IPS-18c (cell line): ENCODE measurements around the gene ANGPTL2.
"Not testable (repeated sequence)": the region's sequence is repeated elsewhere in the genome, so short reads cannot be mapped to it uniquely, and the experiment has no call there.

Source experiments
- H3K4me3 ChIP-seq: 2 replicates; pipeline ENCODE4 v1.7.0; 2013; ENCODE audit warnings: low read depth, mild to moderate bottlenecking, low read length, moderate library complexity; ENCODE audit not compliant: insufficient read depth
- H3K9me3 ChIP-seq: one replicate; pipeline ENCODE4 v1.6.1; 2013; ENCODE audit warnings: mild to moderate bottlenecking, low read length, moderate library complexity; ENCODE audit not compliant: control insufficient read depth, insufficient read depth

The ANGPTL2 gene

DNA sequence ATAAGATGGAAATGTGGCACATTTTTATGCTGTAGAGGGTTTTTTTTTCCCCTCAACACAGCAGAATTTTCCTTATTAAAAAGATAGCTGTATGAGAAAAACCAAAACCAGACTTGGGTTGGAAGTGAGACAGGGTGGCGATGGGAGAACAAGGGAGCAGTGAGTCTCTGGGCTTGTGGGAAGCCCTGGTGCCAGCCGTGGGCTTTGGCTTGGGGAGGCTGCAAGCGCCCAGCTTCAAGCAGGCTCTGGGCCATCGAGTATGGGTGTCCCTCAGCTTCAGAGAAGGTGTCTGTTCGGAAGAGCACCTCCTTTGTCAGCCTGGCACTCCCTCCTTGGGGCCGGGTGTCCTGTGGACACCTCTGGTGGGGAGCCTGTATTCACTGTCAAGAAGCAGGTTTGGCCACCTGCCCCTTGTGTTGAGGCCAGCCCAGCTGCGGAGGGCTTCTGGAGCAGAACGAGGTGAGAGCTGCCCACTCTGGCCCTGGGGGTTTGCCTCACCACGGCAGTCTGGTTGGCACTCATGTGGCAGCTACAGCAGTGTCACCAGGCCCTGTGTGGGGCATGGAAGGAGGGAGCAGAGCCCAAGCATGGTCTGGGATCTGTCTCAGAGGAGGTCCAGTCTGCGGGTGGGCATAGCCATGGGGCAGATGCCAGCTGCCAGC lies 37.6 kb upstream of the ANGPTL2 start:
- Histone ChIP-seq H3K4me3 (no peak overlapping the region), H3K9me3 (no peaks in the 10 kb centered on the region)

DNA sequence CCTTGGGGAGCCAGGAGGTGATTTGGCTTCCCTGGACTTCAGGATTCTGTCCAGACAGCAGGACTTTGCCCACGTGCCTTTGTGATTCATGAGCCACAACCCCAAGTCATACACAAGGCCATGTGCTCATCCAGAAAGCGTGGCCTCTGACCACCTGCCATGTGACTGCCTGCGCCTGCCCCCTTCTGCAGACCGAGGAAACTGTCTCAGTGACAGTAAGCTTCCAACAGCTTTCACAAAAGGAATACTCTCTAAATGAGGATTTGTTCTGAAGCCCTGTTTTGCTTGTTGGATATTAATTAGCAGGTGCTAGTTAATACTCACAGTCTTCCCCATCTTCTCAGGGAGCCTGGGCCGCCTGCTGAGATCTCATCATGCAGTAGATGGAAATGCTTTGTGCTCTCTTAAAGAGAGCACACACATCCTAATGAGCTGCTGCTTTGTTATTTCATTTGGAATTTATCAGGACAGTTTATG lies 36.9 kb upstream of the ANGPTL2 start:
- no peaks in the 10 kb centered on the region for H3K9me3 ChIP-seq
- H3K4me3 ChIP-seq, result peak overlapping the region; percentile 24; the same call in 1 of the 2 replicates

DNA sequence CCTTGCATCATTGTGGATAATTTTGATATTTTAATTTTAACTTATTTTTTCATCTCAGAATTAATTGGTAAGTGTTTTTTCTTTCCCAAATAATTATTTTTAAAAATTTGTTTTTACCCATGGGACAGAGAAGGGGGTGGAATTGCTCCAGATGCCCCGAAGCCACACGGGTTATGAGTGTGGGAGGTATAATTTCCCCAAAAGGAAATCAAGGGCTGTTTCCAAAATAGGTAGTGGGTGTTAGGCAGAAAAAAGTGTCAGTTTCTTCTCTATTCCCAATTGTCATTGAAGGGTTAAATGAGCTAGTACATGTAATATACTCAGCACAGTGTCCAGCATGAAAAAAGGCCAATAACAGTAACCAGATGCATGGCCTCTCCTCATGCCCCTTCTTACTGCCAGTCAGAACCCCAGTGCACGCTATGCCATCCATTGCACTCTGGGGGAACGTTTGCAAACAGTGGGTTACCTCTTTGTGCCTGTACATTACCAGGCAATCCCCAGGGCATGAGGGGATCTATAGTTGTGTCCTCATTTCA lies 36.4 kb upstream of the ANGPTL2 start:
- no peaks in the 10 kb centered on the region for H3K9me3 ChIP-seq

DNA sequence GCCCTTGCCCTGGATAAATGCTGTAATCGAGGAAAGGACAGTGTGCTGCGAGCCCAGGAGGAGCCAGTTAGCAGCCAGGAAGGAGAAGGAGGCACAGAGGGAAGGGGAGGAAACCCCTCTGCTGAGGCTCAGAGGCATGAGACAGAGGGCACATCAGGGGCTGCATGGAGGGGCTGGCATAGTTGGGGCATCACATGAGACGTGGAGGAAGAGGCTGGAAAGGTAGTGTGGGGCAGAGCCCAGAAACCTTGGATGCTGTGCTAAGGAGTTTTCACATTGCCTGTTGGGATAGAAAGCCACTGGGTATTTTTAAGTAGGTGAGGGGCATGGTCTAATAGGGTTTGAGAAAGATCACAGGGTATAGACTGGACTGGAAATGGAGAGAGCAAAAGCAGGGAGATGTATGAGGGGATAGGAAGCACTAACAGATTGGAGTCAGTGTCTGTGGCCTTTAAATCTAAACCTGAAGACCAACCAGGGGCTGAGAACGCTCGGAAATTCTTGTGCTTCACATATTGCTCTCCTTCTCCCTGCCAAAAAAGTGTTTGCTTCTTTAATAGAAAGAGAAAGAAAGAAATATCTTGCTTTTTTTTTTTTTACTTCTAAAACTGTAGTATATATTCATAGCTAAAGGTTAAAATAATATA lies 33.0 kb upstream of the ANGPTL2 start:
- no peak overlapping the region for H3K4me3 ChIP-seq

More for the DNA sequence above, 36.4 kb upstream of the ANGPTL2 start:
- H3K4me3 ChIP-seq, result peak overlapping the region; percentile 24; the same call in 1 of the 2 replicates

DNA sequence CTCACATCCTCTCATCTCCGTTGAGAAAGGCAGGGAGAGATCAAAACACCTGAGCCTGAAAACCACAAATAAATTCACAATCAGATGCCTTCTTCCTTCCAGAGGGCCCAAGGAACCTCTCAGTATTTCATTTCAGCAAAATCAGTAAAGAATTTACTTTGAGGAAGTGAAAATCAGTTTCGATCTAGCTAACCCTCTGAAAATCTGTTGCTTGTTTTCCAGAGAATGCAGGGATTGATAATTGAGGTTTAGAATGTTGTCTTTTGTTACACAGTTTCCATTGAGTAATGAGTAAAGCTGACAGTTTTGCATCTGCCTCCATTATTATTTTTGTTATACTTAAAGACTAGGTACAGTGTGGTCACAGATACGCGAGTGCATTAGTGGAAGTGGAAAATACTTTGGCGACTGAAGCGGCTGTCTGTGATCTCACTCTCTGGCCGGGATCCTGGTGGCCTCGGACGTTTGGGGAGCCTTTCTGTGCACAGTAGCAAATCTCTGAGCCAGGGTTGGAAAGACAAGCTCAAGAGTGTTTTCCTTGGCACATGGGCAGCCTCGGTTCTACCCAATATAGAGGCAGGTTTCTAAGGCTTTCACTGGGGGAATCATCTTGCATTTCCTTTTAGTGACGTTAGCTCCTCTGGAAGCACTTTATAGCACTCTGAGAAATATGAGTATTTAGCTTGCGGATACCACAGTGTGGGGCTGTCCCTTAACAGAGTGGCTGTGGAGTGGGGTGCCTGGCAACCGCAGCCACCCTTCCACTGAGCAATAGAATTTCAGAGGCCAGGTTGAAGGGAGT lies 32.2 kb upstream of the ANGPTL2 start:
- no peak overlapping the region for H3K4me3 ChIP-seq

More for the DNA sequence above, 33.0 kb upstream of the ANGPTL2 start:
- no peaks in the 10 kb centered on the region for H3K9me3 ChIP-seq

DNA sequence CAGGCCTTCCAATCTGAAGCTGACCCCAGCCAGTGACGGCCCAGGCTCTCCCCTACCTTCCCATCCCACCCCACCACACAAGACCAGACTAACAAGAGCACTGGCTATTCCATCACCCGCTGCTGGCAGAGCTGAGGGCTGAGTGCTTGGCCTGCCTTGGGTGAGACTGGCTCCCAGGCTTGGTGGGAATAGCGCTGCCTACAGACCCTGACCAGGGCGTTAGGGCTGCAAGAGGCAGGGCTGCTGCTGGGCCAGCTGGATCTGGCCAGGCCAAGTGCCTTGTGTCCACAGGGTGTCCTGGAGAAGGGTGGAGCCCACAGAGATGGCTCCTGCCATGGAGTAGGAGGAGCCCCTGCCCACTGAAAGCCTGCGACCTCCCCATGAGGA lies 31.6 kb upstream of the ANGPTL2 start:
- H3K9me3 ChIP-seq, result no peaks in the 10 kb centered on the region
- H3K4me3 ChIP-seq, result no peak overlapping the region

More for the DNA sequence above, 32.2 kb upstream of the ANGPTL2 start:
- no peaks in the 10 kb centered on the region for H3K9me3 ChIP-seq

DNA sequence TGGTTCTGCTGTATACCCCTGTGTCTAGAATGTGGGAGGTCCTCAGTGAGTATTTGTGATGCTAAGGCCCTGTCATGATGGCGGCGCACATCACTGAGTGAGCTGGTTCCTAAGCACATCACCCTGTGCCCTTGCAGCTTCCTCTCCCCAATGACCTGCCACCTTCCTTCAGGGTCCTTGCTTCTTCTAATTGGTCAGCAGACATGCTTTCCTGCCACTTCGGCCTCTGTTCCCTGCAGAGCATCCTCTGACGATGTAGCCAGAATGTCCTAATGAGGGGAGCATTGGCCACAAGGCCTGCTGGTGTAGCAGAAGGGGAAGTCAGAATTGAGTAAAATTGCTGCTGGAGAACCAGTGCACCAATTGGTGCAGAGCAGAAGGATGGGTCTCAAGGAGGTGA lies 31.1 kb upstream of the ANGPTL2 start:
- Histone ChIP-seq H3K9me3 (no peaks in the 10 kb centered on the region), H3K4me3 (no peak overlapping the region)

DNA sequence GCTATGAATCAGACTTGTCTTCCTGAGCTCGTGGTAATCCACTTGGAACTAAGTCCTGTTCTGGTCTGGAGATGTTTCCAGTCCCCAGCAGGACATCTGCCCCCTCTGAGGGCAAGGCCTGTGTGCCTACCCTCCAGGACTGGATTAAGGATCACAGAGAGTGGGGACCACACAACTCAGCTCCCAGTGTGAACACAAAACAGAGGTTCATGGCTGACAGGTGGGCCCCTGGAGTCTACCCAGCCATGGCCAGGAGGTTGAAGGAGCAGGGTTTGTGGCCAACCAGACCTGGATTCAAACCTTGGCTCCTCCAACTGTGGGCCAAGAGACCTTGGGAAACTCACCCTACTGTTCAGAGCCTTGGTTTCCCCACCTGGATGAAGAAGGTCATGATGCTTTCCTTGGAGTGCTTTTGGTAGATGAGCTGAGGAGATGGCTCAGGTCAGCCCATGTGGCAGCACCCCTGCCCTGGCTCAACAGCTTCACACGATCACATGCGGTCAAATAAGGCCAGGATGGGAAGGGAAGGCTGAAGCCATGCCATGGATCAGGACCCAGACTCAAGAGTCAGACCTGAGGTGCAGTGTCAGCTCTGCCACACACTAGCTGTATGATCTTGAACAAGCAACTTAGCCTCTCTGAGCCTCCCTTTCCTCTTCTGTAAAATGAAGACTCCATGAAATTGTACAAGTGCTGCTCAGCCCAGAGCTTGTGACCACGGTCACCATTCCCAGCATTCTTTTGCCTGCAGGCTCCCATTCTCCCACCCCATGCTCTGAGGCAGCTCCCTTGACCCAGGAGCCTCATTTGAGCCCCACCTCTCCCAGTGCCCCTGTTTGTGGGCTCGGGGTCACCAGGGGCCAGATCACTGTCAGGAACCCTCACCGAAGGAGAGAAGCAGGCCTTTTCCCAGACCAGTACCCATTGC lies 27.3 kb upstream of the ANGPTL2 start:
- Histone ChIP-seq H3K4me3 (no peak overlapping the region), H3K9me3 (no peaks in the 10 kb centered on the region)

DNA sequence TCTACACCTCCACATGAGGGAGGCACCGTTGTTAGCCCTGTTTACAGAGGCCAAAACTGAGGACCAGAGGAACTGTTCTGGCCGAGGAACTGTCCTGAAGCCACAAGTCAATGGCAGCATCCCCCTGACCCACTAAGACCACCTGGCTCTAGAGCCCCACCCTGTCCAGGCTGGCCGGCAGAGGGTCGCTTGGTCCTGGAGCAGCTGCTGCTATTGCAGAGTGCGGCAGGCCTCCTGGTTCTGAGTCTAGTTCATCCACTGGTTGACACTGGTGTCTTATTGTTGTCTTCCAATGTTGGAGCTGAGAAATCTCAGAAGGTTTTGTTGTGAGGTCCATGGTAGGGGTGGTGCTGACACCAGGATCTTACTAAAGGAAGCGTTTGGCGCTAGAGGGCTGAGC lies 26.6 kb upstream of the ANGPTL2 start:
- Histone ChIP-seq H3K4me3 (no peak overlapping the region), H3K9me3 (no peaks in the 10 kb centered on the region)

DNA sequence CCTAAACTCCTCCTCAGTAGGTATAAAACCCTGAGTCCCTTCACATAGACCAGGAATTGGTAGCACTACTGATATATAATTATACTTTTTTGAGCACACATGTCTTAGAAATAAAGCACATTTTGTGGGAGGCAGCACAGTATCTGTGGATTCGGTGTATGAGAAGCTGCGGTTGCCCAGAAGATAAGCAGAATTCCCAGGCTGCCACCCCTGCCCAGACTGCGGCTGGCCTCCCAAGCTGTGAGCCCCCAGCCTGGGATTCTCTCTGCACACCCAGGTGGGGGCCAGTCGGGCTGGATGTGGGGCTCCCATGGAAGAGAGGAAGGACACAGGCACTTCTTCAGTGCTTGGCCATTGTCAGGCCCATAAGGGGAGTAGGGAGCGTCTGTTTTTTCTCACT lies 25.6 kb upstream of the ANGPTL2 start:
- Histone ChIP-seq H3K9me3 (no peaks in the 10 kb centered on the region), H3K4me3 (no peak overlapping the region)

DNA sequence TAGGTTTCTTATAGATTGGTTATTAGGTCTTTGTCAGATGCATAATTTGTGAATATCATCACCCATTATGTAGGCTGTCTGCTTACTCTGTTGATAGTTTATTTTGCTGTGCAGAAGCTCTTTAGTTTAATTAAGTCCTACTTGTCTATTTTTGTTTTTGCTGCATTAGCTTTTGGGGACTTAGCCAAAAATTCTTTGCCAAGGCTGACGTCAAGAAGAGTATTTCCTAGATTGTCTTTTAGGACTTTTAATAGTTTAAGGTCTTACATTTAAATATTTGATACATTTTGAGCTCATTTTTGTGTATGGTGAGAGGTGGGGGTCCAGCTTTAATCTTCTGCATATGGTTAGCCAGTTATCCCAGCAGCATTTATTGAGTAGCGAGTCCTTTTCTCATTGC lies 24.8 kb upstream of the ANGPTL2 start:
- Histone ChIP-seq H3K4me3 (no peak overlapping the region), H3K9me3 (no peaks in the 10 kb centered on the region)

DNA sequence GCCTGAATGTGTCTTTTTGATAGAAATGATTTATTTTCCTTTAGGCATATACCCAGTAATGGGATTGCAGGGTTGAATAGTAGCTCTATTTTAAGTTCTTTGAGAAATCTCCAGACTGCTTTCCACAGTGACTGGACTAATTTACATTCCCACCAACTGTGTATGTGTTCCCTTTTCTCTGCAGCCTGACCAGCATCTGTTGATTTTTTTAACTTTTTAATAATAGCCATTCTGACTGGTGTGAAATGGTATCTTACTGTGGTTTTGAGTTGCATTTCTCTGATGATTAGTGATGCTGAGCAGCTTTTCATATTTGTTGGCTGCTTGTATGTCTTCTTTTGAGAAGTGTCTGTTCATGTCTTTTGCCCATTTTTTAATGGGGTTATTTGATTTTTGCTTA lies 24.4 kb upstream of the ANGPTL2 start:
- not testable (repeated sequence) for H3K9me3 ChIP-seq, H3K4me3 ChIP-seq

DNA sequence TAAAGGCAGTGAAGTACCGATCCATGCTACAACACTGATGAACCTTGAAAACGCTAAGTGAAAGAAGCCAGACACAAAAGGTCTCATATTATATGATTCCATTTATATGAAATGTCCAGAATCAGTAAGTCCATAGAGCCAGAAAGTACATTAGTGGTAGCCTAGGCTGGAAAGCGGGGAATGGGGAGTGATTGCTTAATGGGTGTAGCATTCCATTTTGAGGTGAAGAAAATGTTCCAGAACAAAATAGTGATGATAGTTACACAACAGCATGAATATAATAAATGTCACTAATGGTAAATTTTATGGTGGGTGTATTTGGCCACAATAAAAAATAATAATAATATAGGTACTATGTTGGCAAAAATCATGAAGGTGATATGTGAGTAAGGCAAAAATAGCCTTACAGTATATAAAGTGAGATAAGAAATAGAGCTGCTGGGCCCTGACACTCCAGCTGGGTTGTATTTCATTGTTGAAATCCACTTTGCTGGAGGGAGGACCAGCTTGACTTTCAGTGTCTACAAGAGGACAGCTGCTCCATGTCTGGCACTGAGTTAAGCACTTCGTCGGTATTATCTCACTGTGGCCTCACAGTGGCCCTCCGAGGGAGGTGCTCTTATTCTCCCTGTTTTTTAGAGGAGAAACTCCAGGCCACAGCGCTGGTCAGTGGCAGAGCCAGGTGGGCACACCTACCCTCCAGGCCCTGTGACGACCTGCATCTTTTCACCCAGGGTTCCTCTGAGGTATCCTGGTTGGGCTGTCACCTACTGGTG lies 22.4 kb upstream of the ANGPTL2 start:
- no peak overlapping the region for H3K4me3 ChIP-seq
- no peaks in the 10 kb centered on the region for H3K9me3 ChIP-seq

DNA sequence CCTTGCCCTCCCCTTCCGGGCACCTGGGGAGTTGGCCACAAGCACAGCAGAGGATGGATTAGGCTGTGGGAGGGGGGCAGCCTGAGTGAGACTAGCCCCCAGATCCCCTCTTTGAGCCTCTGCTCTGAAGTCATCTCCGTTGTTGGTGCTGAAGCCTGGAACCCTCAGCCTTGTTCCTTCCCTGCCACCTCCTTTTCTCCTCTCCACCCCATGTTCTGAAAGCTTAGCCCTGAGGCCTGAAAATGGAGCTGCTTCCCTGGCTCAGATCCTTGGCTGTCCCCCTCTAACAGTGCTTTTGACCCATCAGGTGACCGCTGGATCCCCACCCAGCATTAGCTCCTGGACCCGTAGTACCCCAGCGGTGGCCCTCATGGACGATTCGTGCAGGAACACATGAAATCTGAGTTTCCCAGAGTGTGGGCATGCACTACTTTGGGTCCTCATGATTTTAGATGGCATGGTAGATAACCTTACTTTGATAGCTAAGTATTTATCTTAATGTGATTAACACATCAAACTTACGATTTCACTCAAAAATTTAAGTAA lies 21.6 kb upstream of the ANGPTL2 start:
- H3K4me3 ChIP-seq, result no peak overlapping the region

DNA sequence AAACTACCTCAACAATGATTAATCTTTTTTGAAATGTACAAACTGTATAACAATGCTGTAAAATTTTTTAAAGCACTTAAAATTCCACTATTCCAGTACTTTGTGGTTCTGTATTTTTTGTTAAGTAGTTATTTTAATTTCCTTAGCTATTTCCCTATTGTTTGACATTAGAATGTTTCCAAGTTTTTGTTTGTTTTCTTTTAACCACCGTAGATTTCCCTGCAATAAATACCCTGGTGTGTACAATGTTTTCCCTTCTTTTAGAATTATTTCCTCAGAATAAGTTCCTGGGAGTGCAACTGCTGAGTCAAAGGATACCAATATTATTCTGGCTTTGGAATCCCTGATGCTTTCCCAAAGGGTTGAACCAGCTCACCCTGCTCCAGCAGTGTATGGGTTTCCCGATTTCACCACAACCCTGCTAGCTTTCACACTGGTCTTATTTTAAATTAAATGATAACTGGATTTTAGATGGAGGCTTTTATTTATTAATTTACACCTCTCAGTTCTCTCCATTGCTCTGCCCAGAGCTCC lies 20.6 kb upstream of the ANGPTL2 start:
- H3K4me3 ChIP-seq, result no peak overlapping the region
- no peaks in the 10 kb centered on the region for H3K9me3 ChIP-seq

More for the DNA sequence above, 21.6 kb upstream of the ANGPTL2 start:
- H3K9me3 ChIP-seq, result no peaks in the 10 kb centered on the region

DNA sequence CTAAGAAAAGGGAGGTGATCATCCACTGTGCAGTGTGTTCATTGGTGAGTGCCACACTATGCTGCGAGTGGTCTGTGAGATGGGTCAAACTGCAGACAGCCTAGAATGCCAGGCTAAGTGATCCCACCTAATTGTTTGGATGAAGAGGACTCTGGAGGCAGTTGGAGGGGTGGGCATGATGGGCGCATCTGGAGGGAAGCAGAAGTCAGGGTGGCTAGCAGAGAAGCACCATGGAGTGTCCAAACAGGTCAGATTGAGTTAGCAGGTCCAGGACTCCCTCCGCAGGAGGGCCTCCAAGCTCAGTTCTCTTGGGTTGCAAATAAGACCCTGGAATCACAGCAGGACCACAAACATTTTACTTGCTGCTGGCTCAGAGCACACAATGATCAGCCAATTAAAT lies 19.9 kb upstream of the ANGPTL2 start:
- no peaks in the 10 kb centered on the region for H3K9me3 ChIP-seq
- H3K4me3 ChIP-seq, result no peak overlapping the region
